GM12878 (cell line): Measurements from ENCODE around the gene RPRD1B. TPM values are rescaled to one million over a fixed set of nuclear protein-coding genes. Genes with fewer than 3 reads are reported as not detected.

Experiments
- ATAC-seq: fragments of 200-7000 bp; cut with Tn5 transposase; 3 replicates; pipeline ENCODE4 v1.9.1; 2020; ENCODE audit warnings: mild to moderate bottlenecking, moderate library complexity
- BruUV-seq: library from RNA; stranded (reverse); fragments of 400-500 nt; replicated peaks from 2 replicates; lab custom pipeline; 2021; lab: Mats Ljungman, UMichigan
- CTCF ChIA-PET: fragments of 300-600 bp; sonication (Branson Sonifier 250); formaldehyde crosslinking; extraction: SDS; loops from one replicate; lab custom pipeline; 2021; ENCODE audit warnings: inconsistent platforms; lab: Yijun Ruan, JAX
- POLR2A ChIA-PET: fragments of 350-600 bp; formaldehyde crosslinking; extraction: SDS; loops from one replicate; lab custom pipeline; 2021; ENCODE audit warnings: inconsistent platforms; lab: Charles Lee
- RAD21 ChIA-PET: fragments of 300-600 bp; sonication (Branson Sonifier 250); formaldehyde crosslinking; loops from one replicate; lab custom pipeline; 2023; ENCODE audit warnings: antibody characterized with exemption; ENCODE audit not compliant: unreplicated experiment; lab: Charles Lee
- SMC1A ChIA-PET: fragments of 300-600 bp; sonication (Branson Sonifier 250); formaldehyde crosslinking; loops from one replicate; lab custom pipeline; 2023; ENCODE audit not compliant: unreplicated experiment, uncharacterized antibody; lab: Charles Lee
- DNase-seq: peaks from one replicate; pipeline ENCODE4 v3.0.0-alpha.2; 2011; ENCODE audit warnings: low read depth, low spot score
- FAIRE-seq: peaks from 3 replicates; lab custom pipeline; 2011; peaks lifted over from hg19 to GRCh38; lab: Jason Lieb, UNC
- H2AFZ ChIP-seq: 2 replicates; pipeline ENCODE4 v1.6.0; 2011; ENCODE audit warnings: low read depth, low read length, control low read depth; ENCODE audit not compliant: control insufficient read depth
- H3K27ac ChIP-seq: 2 replicates; pipeline ENCODE4 v1.5.1; 2011; ENCODE audit warnings: control low read depth; ENCODE audit not compliant: control insufficient read depth, insufficient read depth
- H3K27me3 ChIP-seq, 2 experiments: replicated peaks in 1 of 2; 2 replicates each; pipeline versions ENCODE4 v1.6.0 to v1.6.1; 2011; ENCODE audit warnings: low read length in 1 of 2; ENCODE audit not compliant: control insufficient read depth in 2 of 2, insufficient read depth in 2 of 2
- H3K36me3 ChIP-seq, 2 experiments: 2 replicates each; pipeline ENCODE4 v1.5.1; 2011; ENCODE audit warnings: low read length in 1 of 2; ENCODE audit not compliant: control insufficient read depth in 2 of 2, insufficient read depth in 2 of 2
- H3K4me1 ChIP-seq: 2 replicates; pipeline ENCODE4 v1.6.1; 2011; ENCODE audit warnings: mild to moderate bottlenecking, low read length, moderate library complexity, mixed read lengths; ENCODE audit not compliant: control insufficient read depth, insufficient read depth
- H3K4me2 ChIP-seq: 2 replicates; pipeline ENCODE4 v1.6.0; 2011; ENCODE audit warnings: control low read depth; ENCODE audit not compliant: control insufficient read depth, insufficient read depth
- H3K4me3 ChIP-seq: fragments of 200-600 bp; sonication (generic); 2 replicates; pipeline ENCODE4 v1.5.1; 2016
- H3K79me2 ChIP-seq: 2 replicates; pipeline ENCODE4 v1.6.0; 2011; ENCODE audit warnings: low read length; ENCODE audit not compliant: control insufficient read depth, insufficient read depth
- H3K9ac ChIP-seq: 2 replicates; pipeline ENCODE4 v1.8.0; 2011; ENCODE audit warnings: low read length, control low read depth, mixed read lengths; ENCODE audit not compliant: control insufficient read depth, insufficient read depth
- H3K9me3 ChIP-seq: replicated peaks from 3 replicates; pipeline ENCODE4 v1.5.1; 2011; ENCODE audit warnings: mild to moderate bottlenecking, low read length; ENCODE audit not compliant: control insufficient read depth, insufficient read depth
- H4K20me1 ChIP-seq: 2 replicates; pipeline ENCODE4 v1.6.0; 2011; ENCODE audit not compliant: control insufficient read depth, insufficient read depth
- EGR1 ChIP-seq, 2 experiments: IDR thresholded peaks; 1 replicate in 1 of 2; 2 replicates in 1 of 2; pipeline ENCODE4 v1.6.1; 2011 to 2012; ENCODE audit warnings: low read depth in 2 of 2, low read length in 2 of 2, borderline replicate concordance in 1 of 2, mild to moderate bottlenecking in 1 of 2, moderate library complexity in 1 of 2
- HDAC6 ChIP-seq: fragments of 200-600 bp; sonication (generic); IDR thresholded peaks from one replicate; pipeline ENCODE4 v1.8.0; 2017; ENCODE audit warnings: antibody characterized with exemption; ENCODE audit not compliant: unreplicated experiment
- MAX ChIP-seq: IDR thresholded peaks from 2 replicates; pipeline ENCODE4 v1.6.1; 2012; ENCODE audit warnings: low read depth, low read length, improper control_type of control experiment
- MEF2B ChIP-seq: fragments of 450-650 bp; IDR thresholded peaks from 2 replicates; pipeline ENCODE4 v1.6.1; 2018; ENCODE audit warnings: mild to moderate bottlenecking, moderate library complexity; ENCODE audit not compliant: partially characterized antibody, poor library complexity, severe bottlenecking
- MYB ChIP-seq: fragments of 150-350 bp; IDR thresholded peaks from 2 replicates; pipeline ENCODE4 v1.6.1; 2014; ENCODE audit warnings: mild to moderate bottlenecking, low read depth, low read length, borderline replicate concordance
- NR2C2 ChIP-seq: IDR thresholded peaks from 2 replicates; pipeline ENCODE4 v1.6.1; 2011; ENCODE audit warnings: borderline replicate concordance, low read depth; ENCODE audit not compliant: control insufficient read depth, insufficient read length
- NRF1 ChIP-seq: conservative IDR thresholded peaks from 2 replicates; pipeline ENCODE4 v1.6.1; 2011; ENCODE audit warnings: mild to moderate bottlenecking, low read depth, low read length, improper control_type of control experiment
- SPI1 ChIP-seq: IDR thresholded peaks from 2 replicates; pipeline ENCODE4 v1.6.1; 2011; ENCODE audit warnings: low read depth, mild to moderate bottlenecking, low read length, moderate library complexity, borderline replicate concordance; ENCODE audit not compliant: insufficient read depth
- TARDBP ChIP-seq: IDR thresholded peaks from 2 replicates; pipeline ENCODE4 v1.6.1; 2016; ENCODE audit warnings: borderline replicate concordance
- ZZZ3 ChIP-seq: IDR thresholded peaks from 2 replicates; pipeline ENCODE4 v1.6.1; 2011; ENCODE audit warnings: low read depth; ENCODE audit not compliant: control insufficient read depth, insufficient read length
- WGBS: methylation state at CpG from one replicate; pipeline ENCODE4 v1.1.6; 2016; ENCODE audit warnings: low lambda C conversion rate; ENCODE audit not compliant: insufficient replicate concordance, insufficient coverage; ENCODE audit errors: missing lambda C conversion rate; 5-methylcytosine and 5-hydroxymethylcytosine counted together
- in situ Hi-C: fragments of 300-500 bp; cut with MboI; formaldehyde crosslinking; loops from 9 replicates; pipeline ENCODE4 v1.14.3; 2018; ENCODE audit warnings: mixed read lengths
- intact Hi-C: fragments of 100-400 bp; cut with micrococcal nuclease; formaldehyde crosslinking; loops from one replicate; pipeline ENCODE4 v1.14.2; 2022; ENCODE audit not compliant: unreplicated experiment
- polyA plus RNA-seq, 11 experiments: library from polyadenylated mRNA; depleted of rRNA in 4 of 11; unstranded in 6 of 11; stranded (reverse) in 5 of 11; fragments of >200 nt; fragmentation: Nextera tagmentation in 4 of 11; fragmentation: Illumina TruSeq in 1 of 11; extraction: Ambion mirVana in 4 of 11; extraction: Trizol in 1 of 11; gene quantifications; 1 replicate in 1 of 11; 2 replicates in 10 of 11; pipeline versions ENCODE4 v1.2.1 to v1.2.3, GENCODE V29; 2011 to 2016; ENCODE audit warnings: inconsistent platforms in 2 of 11, missing spikeins in 2 of 11, low read depth in 1 of 11
- total RNA-seq, 4 experiments: library from RNA; depleted of rRNA in 3 of 4; stranded (reverse); fragments of >200 nt in 3 of 4; fragmentation: Illumina TruSeq in 1 of 4; extraction: Trizol in 1 of 4; gene quantifications; 2 replicates each; pipeline versions ENCODE4 v1.2.1 to v1.2.3, GENCODE V29; 2013 to 2021
- TF ChIP-seq, protein P1 (sequence below): fragments of 450-650 bp; formaldehyde crosslinking; IDR thresholded peaks from 2 replicates; pipeline ENCODE4 v1.5.0; 2022; ENCODE audit warnings: mild to moderate bottlenecking, missing genetic modification characterization
- TF ChIP-seq, protein P2 (sequence below): fragments of 150-350 bp; IDR thresholded peaks from 2 replicates; pipeline ENCODE4 v1.6.1; 2014; ENCODE audit warnings: mild to moderate bottlenecking, low read depth, low read length
- TF ChIP-seq, protein P3 (sequence below): fragments of 450-650 bp; IDR thresholded peaks from 2 replicates; pipeline ENCODE4 v1.6.1; 2016; ENCODE audit warnings: mild to moderate bottlenecking

RPRD1B gene
- total and polyA plus RNA-seq, 10 of the 15 experiments (the other 5 are each of a cell fraction or from before 2014, with no cell fraction given): 5.2 to 40.2 (median 30.0) TPM

DNA sequence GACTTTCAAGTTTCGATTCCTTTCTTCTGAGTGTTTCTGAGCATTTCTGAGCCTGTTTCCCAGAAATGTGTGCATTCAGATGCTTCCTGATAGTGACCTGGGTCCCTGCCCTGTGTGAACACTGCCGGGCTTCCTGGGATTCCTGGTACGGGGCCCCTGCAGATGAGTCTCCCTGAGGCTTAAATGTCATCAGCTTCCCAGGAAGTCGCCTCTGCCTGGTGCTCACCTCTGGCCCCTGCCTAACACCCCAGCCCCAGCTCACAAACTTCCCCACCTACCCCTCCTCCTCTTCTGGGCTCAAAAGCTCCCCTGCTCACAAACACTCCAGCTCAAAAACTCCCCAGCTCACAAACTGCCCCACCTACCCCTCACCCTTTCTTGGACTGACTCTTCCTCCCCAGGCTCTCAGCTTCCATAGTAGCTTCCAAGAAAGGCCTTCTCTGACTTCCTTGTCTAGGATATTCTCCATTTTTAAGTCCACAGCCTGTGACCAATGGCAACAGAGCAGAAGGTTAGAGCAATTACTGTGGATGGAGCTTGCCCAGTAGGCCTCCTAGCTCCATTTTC, 89.6 kb downstream of the RPRD1B start (continued):
- TF ChIP-seq, protein P1, sequence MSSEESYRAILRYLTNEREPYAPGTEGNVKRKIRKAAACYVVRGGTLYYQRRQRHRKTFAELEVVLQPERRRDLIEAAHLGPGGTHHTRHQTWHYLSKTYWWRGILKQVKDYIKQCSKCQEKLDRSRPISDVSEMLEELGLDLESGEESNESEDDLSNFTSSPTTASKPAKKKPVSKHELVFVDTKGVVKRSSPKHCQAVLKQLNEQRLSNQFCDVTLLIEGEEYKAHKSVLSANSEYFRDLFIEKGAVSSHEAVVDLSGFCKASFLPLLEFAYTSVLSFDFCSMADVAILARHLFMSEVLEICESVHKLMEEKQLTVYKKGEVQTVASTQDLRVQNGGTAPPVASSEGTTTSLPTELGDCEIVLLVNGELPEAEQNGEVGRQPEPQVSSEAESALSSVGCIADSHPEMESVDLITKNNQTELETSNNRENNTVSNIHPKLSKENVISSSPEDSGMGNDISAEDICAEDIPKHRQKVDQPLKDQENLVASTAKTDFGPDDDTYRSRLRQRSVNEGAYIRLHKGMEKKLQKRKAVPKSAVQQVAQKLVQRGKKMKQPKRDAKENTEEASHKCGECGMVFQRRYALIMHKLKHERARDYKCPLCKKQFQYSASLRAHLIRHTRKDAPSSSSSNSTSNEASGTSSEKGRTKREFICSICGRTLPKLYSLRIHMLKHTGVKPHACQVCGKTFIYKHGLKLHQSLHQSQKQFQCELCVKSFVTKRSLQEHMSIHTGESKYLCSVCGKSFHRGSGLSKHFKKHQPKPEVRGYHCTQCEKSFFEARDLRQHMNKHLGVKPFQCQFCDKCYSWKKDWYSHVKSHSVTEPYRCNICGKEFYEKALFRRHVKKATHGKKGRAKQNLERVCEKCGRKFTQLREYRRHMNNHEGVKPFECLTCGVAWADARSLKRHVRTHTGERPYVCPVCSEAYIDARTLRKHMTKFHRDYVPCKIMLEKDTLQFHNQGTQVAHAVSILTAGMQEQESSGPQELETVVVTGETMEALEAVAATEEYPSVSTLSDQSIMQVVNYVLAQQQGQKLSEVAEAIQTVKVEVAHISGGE (CRISPR knock-in tag): no peak
- TF ChIP-seq HDAC6: no peak

GRCh38 chr20:38125157-38126056, 91.9 kb downstream of the RPRD1B start:
- ChIA-PET RAD21 (no interaction called here), CTCF (interaction anchor here (0.7 to 1.0 kb wide), 2 partner anchors 51 to 96 kb away, joined by 3 read pairs; no protein-coding TSS in a partner anchor), POLR2A (no interaction called here), SMC1A (no interaction called here)
- intact Hi-C loops: no loop called here
- no peaks in the 10 kb centered on the region for H4K20me1 ChIP-seq
- H3K36me3 ChIP-seq: no peaks in the 10 kb centered on the region
- ATAC-seq (no peak), DNase-seq (no peak), FAIRE-seq (no peak)
- no peak overlapping the region for H3K4me2 ChIP-seq
- H3K4me1 ChIP-seq: peaks cover 9% of the 10 kb centered on the region
- H3K4me3 ChIP-seq: no peak overlapping the region
- in situ Hi-C loops: no loop called here
- no peak overlapping the region for H3K9ac ChIP-seq
- no peaks in the 10 kb centered on the region for H3K79me2 ChIP-seq
- no peak overlapping the region for H3K27ac ChIP-seq
- WGBS: 75% methylated on average over 17 of the region's 18 CpGs
- no peaks in the 10 kb centered on the region for H3K27me3 ChIP-seq
- no TSS peak for BruUV-seq
- TF ChIP-seq TARDBP (no peak), MAX (no peak), SPI1 (no peak), NRF1 (no peak), NR2C2 (no peak), EGR1 (IDR thresholded peaks at IDR 0.05; ENCODE audit: borderline replicate concordance in 1 of 2, low read depth in 2 of 2, low read length in 2 of 2) (no peak), MEF2B (no peak), MYB (no peak), ZZZ3 (no peak)
- TF ChIP-seq, protein P2, sequence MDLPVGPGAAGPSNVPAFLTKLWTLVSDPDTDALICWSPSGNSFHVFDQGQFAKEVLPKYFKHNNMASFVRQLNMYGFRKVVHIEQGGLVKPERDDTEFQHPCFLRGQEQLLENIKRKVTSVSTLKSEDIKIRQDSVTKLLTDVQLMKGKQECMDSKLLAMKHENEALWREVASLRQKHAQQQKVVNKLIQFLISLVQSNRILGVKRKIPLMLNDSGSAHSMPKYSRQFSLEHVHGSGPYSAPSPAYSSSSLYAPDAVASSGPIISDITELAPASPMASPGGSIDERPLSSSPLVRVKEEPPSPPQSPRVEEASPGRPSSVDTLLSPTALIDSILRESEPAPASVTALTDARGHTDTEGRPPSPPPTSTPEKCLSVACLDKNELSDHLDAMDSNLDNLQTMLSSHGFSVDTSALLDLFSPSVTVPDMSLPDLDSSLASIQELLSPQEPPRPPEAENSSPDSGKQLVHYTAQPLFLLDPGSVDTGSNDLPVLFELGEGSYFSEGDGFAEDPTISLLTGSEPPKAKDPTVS: no peak
- TF ChIP-seq, protein P3, sequence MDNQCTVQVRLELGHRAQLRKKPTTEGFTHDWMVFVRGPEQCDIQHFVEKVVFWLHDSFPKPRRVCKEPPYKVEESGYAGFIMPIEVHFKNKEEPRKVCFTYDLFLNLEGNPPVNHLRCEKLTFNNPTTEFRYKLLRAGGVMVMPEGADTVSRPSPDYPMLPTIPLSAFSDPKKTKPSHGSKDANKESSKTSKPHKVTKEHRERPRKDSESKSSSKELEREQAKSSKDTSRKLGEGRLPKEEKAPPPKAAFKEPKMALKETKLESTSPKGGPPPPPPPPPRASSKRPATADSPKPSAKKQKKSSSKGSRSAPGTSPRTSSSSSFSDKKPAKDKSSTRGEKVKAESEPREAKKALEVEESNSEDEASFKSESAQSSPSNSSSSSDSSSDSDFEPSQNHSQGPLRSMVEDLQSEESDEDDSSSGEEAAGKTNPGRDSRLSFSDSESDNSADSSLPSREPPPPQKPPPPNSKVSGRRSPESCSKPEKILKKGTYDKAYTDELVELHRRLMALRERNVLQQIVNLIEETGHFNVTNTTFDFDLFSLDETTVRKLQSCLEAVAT: no peak
- H3K9me3 ChIP-seq: no peaks in the 10 kb centered on the region
- no peak overlapping the region for H2AFZ ChIP-seq
